Putamen (tissue), 1 donor: Measurements from ENCODE around the gene GRK3.

ENCODE experiments used
- DNase-seq: peaks from one replicate; pipeline ENCODE4 v3.0.0-alpha.2; 2016; ENCODE audit warnings: low spot score

The GRK3 gene

GRCh38 chr22:25736378-25737011 lies 172.0 kb downstream of the GRK3 start:
- DNase-seq: no peak

- DNase-seq: no peak
These were observed 175.3 kb downstream of the GRK3 start for GRCh38 chr22:25739659-25740344.

GRCh38 chr22:25741692-25742626 lies 177.5 kb downstream of the GRK3 start, which contains the start of gene MYO18B:
TSS of gene MYO18B (plus strand) at chr22:25742188. CDS start at chr22:25761093, 18,905 bp downstream.
- DNase-seq: no peak

- DNase-seq: no peak
These were observed 178.6 kb downstream of the GRK3 start for GRCh38 chr22:25742918-25743708.

- no peak for DNase-seq
These were observed 180.2 kb downstream of the GRK3 start for GRCh38 chr22:25744694-25745093.

- DNase-seq: no peak
These were observed 181.0 kb downstream of the GRK3 start for GRCh38 chr22:25745341-25746011.

GRCh38 chr22:25746012-25746373 lies 181.5 kb downstream of the GRK3 start:
- no peak for DNase-seq

- no peak for DNase-seq
These were observed 182.9 kb downstream of the GRK3 start for GRCh38 chr22:25747245-25747944.

- DNase-seq: no peak
These were observed 183.7 kb downstream of the GRK3 start for GRCh38 chr22:25748140-25748539.

GRCh38 chr22:25748704-25749103 lies 184.2 kb downstream of the GRK3 start:
- no peak for DNase-seq

- DNase-seq: no peak
These were observed 185.1 kb downstream of the GRK3 start for GRCh38 chr22:25749420-25750169.

- no peak for DNase-seq
These were observed 186.2 kb downstream of the GRK3 start for GRCh38 chr22:25750569-25751173.

GRCh38 chr22:25751174-25751581 lies 186.7 kb downstream of the GRK3 start:
- no peak for DNase-seq

- DNase-seq: no peak
These were observed 188.2 kb downstream of the GRK3 start for GRCh38 chr22:25752615-25753214.

GRCh38 chr22:25753252-25753651 lies 188.8 kb downstream of the GRK3 start:
- DNase-seq: no peak

GRCh38 chr22:25754527-25755202 lies 190.2 kb downstream of the GRK3 start:
- no peak for DNase-seq

- no peak for DNase-seq
These were observed 193.2 kb downstream of the GRK3 start for GRCh38 chr22:25757686-25758085.

GRCh38 chr22:25758316-25758715 lies 193.8 kb downstream of the GRK3 start:
- DNase-seq: no peak
